Osteocyte (in vitro differentiated cells): ENCODE results near the gene KCNJ1. TPM values are rescaled to one million over a fixed set of nuclear protein-coding genes. Genes with fewer than 3 reads are reported as not detected.

Experiments
- DNase-seq: peaks from one replicate; pipeline ENCODE4 v3.0.0; 2021; ENCODE audit warnings: mixed read lengths; ENCODE audit not compliant: unreplicated experiment; ENCODE audit errors: extremely low spot score
- H3K27ac Mint-ChIP-seq: one replicate; pipeline ENCODE4 v1.8.0; 2021; ENCODE audit warnings: mild to moderate bottlenecking, mixed read lengths; ENCODE audit not compliant: unreplicated experiment
- H3K27me3 Mint-ChIP-seq: one replicate; pipeline ENCODE4 v1.8.0; 2021; ENCODE audit warnings: mixed read lengths; ENCODE audit not compliant: unreplicated experiment
- H3K36me3 Mint-ChIP-seq: one replicate; pipeline ENCODE4 v1.8.0; 2021; ENCODE audit warnings: mixed read lengths; ENCODE audit not compliant: unreplicated experiment
- H3K4me1 Mint-ChIP-seq: one replicate; pipeline ENCODE4 v1.8.0; 2021; ENCODE audit warnings: mixed read lengths; ENCODE audit not compliant: unreplicated experiment
- H3K4me3 Mint-ChIP-seq: one replicate; pipeline ENCODE4 v1.8.0; 2021; ENCODE audit warnings: mild to moderate bottlenecking, moderate library complexity, mixed read lengths; ENCODE audit not compliant: unreplicated experiment
- H3K9me3 Mint-ChIP-seq: one replicate; pipeline ENCODE4 v1.8.0; 2021; ENCODE audit warnings: mixed read lengths; ENCODE audit not compliant: unreplicated experiment
- CTCF ChIP-seq: fragments of 200-600 bp; sonication (generic); IDR thresholded peaks from 2 replicates; pipeline ENCODE4 v1.5.0; 2021; ENCODE audit warnings: antibody characterized with exemption, mild to moderate bottlenecking, moderate library complexity
- total RNA-seq: library from RNA; stranded (reverse); gene quantifications from 2 replicates; pipeline ENCODE4 v1.2.1, GENCODE V29; 2021

Gene KCNJ1
- total RNA-seq, 1 donor from 2014 or later, result not detected

GRCh38 chr11:128830290-128831173 is 36.6 kb downstream of the KCNJ1 start:
- no peaks in the 10 kb centered on the region for H3K36me3 Mint-ChIP-seq
- peaks cover 3% of the 10 kb centered on the region for H3K4me1 Mint-ChIP-seq
- no peak overlapping the region for H3K4me3 Mint-ChIP-seq
- H3K9me3 Mint-ChIP-seq, result no peaks in the 10 kb centered on the region
- DNase-seq, result no peak
- H3K27ac Mint-ChIP-seq, result no peak overlapping the region
- TF ChIP-seq CTCF, result no peak
- no peaks in the 10 kb centered on the region for H3K27me3 Mint-ChIP-seq

- no peaks in the 10 kb centered on the region for H3K9me3 Mint-ChIP-seq
- H3K36me3 Mint-ChIP-seq, result no peaks in the 10 kb centered on the region
Observed at GRCh38 chr11:128828350-128828749, 38.7 kb downstream of the KCNJ1 start.

GRCh38 chr11:128827191-128827893 is 39.8 kb downstream of the KCNJ1 start:
- Mint-ChIP-seq H3K4me3 (no peak overlapping the region), H3K27me3 (no peaks in the 10 kb centered on the region), H3K27ac (no peak overlapping the region), H3K4me1 (peaks cover 3% of the 10 kb centered on the region), H3K36me3 (no peaks in the 10 kb centered on the region), H3K9me3 (no peaks in the 10 kb centered on the region)
- DNase-seq, result no peak
- no peak for TF ChIP-seq CTCF

More at GRCh38 chr11:128828350-128828749, 38.7 kb downstream of the KCNJ1 start:
- Mint-ChIP-seq H3K4me1 (peaks cover 3% of the 10 kb centered on the region), H3K27me3 (no peaks in the 10 kb centered on the region), H3K4me3 (no peak overlapping the region), H3K27ac (no peak overlapping the region)
- no peak for DNase-seq
- no peak for TF ChIP-seq CTCF

GRCh38 chr11:128825050-128825784 is 41.9 kb downstream of the KCNJ1 start:
- Mint-ChIP-seq H3K27ac (no peak overlapping the region), H3K36me3 (no peaks in the 10 kb centered on the region), H3K9me3 (no peaks in the 10 kb centered on the region), H3K4me3 (no peak overlapping the region), H3K4me1 (no peaks in the 10 kb centered on the region), H3K27me3 (no peaks in the 10 kb centered on the region)
- no peak for DNase-seq
- no peak for TF ChIP-seq CTCF
